ENCODE measurements around the gene OPN5. TPM values are rescaled to one million over a fixed set of nuclear protein-coding genes. Genes with fewer than 3 reads are reported as not detected.

Gene OPN5
- polyA plus RNA-seq, 1 of the 3 experiments (the other 2 are of a cell fraction), result not detected

DNA sequence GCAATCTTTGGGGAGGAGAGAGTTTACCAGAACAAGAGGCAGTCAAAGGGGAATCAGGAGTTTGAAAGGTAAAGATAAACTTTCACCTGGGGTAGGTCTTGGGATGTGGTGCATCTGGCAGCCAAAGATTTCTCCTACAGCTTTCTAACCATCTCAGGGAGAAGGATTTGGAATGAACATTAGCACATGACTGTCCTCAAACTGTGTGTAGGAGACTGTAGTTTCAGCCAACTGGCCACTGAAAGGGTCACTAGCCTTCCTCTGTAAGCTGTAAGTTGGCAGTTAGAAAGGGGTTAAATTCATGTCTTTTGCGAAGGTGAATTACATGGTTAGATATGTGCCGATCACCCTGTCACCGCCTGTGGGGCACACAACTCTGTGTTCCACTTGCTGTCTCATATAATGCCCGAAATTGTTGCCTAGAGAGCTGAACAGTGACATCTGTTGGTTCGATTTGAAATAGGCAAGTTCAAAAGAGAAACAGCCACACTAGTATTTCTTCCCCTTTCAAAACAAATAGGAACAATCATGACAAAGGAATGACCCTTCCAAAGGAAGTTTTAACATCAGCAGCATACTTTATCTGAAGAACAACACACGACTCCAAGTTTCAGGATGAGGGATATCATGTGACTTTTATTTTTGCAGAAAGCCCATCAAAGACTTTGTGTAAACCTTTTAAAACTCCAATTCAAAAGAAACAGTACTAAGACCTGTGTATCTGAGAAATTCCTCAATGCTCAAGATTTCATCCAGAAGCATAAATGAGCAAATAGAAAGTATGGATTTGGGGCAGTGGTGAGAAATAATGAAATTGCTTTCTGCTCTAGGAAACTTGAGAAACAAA lies 1.1 kb upstream of the OPN5 start (continued):
- TF ChIP-seq, protein P1, sequence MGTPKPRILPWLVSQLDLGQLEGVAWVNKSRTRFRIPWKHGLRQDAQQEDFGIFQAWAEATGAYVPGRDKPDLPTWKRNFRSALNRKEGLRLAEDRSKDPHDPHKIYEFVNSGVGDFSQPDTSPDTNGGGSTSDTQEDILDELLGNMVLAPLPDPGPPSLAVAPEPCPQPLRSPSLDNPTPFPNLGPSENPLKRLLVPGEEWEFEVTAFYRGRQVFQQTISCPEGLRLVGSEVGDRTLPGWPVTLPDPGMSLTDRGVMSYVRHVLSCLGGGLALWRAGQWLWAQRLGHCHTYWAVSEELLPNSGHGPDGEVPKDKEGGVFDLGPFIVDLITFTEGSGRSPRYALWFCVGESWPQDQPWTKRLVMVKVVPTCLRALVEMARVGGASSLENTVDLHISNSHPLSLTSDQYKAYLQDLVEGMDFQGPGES (IDR thresholded peaks at IDR 0.05; ENCODE audit: low read depth, low read length), result no peak
- no peak for TF ChIP-seq RFX5 (IDR thresholded peaks at IDR 0.05; ENCODE audit: low read length)
- TF ChIP-seq POLR2AphosphoS5 (IDR thresholded peaks at IDR 0.05; ENCODE audit: low read depth, low read length), result no peak
- peak; percentile 72 for TF ChIP-seq RAD21 (IDR thresholded peaks at IDR 0.05; ENCODE audit: low read length)
- TF ChIP-seq ELF1 (IDR thresholded peaks at IDR 0.05), result no peak
- TF ChIP-seq TAF1 (IDR thresholded peaks at IDR 0.05; ENCODE audit: borderline replicate concordance, low read depth, low read length), result no peak
- no peak for TF ChIP-seq NRF1 (IDR thresholded peaks at IDR 0.05; ENCODE audit: low read depth, low read length)

DNA sequence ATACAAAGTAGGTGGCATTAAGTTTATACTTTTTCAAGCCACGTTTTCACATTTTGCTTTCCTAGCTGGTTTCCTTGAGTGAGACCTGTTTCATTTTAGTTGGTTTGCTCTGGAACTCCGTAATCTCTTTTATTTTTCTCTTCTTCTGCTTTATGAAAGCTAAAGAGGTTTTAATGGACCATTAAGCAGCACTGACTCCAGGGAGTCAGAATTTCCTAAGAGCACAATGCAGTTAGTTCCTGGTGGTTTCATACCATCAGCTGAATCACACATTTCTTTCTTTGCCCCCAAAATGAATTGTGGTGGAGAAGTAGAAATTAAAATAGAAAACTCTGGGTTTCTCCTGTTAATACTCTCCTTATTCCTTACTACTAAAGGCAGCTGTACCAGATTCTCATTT lies 3.4 kb downstream of the OPN5 start:
- WGBS (ENCODE audit: low lambda C conversion rate), result 8% methylated on average over 2 of the region's 2 CpGs
- DNase-seq, result no peak
- no peaks in the 10 kb centered on the region for H3F3A ChIP-seq (replicated peaks; ENCODE audit: insufficient read depth)
- no peak overlapping the region for H3K27ac ChIP-seq (ENCODE audit: low read depth in 2 of 2, low read length in 1 of 2)
- ChIA-PET POLR2A (no interaction called here), CTCF (interaction anchor here (0.6 to 1.6 kb wide), 4 partner anchors 17 to 1143 kb away, joined by 3 to 6 read pairs (median 4); no protein-coding TSS in a partner anchor)
- no peak overlapping the region for H2AFZ ChIP-seq (ENCODE audit: low read depth)
- H3K79me2 ChIP-seq (ENCODE audit: insufficient read depth), result no peaks in the 10 kb centered on the region
- H3K4me3 ChIP-seq (ENCODE audit: low read depth in 2 of 2, low read length in 1 of 2), result no peak overlapping the region
- no peaks in the 10 kb centered on the region; a peak in 1 of 4 replicates for H3K4me1 ChIP-seq (ENCODE audit: control insufficient read depth in 1 of 2, insufficient read depth in 2 of 2, low read depth in 1 of 2, low read length in 1 of 2)
- no peak overlapping the region for H3K4me2 ChIP-seq
- TF ChIP-seq MXI1 (IDR thresholded peaks at IDR 0.05; ENCODE audit: low read depth, low read length), result no peak
- TF ChIP-seq, protein P2, sequence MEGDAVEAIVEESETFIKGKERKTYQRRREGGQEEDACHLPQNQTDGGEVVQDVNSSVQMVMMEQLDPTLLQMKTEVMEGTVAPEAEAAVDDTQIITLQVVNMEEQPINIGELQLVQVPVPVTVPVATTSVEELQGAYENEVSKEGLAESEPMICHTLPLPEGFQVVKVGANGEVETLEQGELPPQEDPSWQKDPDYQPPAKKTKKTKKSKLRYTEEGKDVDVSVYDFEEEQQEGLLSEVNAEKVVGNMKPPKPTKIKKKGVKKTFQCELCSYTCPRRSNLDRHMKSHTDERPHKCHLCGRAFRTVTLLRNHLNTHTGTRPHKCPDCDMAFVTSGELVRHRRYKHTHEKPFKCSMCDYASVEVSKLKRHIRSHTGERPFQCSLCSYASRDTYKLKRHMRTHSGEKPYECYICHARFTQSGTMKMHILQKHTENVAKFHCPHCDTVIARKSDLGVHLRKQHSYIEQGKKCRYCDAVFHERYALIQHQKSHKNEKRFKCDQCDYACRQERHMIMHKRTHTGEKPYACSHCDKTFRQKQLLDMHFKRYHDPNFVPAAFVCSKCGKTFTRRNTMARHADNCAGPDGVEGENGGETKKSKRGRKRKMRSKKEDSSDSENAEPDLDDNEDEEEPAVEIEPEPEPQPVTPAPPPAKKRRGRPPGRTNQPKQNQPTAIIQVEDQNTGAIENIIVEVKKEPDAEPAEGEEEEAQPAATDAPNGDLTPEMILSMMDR (IDR thresholded peaks at IDR 0.05), result no peak
- no peak for TF ChIP-seq NRF1 (IDR thresholded peaks at IDR 0.05; ENCODE audit: low read depth, low read length)
- no peak for TF ChIP-seq SMC3 (IDR thresholded peaks at IDR 0.05; ENCODE audit: low read depth, low read length)
- TF ChIP-seq SIN3A (IDR thresholded peaks at IDR 0.05; ENCODE audit: borderline replicate concordance, low read depth, low read length), result no peak
- TF ChIP-seq TEAD4 (IDR thresholded peaks at IDR 0.05; ENCODE audit: borderline replicate concordance, insufficient read depth), result no peak
- no peak for TF ChIP-seq FOXM1 (IDR thresholded peaks at IDR 0.05; ENCODE audit: low read depth)
- no peak for TF ChIP-seq EZH2phosphoT487 (IDR thresholded peaks at IDR 0.05; ENCODE audit: borderline replicate concordance, low read depth)
- TF ChIP-seq FOXJ3 (CRISPR knock-in tag; IDR thresholded peaks at IDR 0.05), result no peak
- TF ChIP-seq TAF1 (IDR thresholded peaks at IDR 0.05; ENCODE audit: borderline replicate concordance, low read depth, low read length), result no peak
- no peak for TF ChIP-seq RAD21 (IDR thresholded peaks at IDR 0.05; ENCODE audit: low read length)
- no peak for TF ChIP-seq RXRA (IDR thresholded peaks at IDR 0.05; ENCODE audit: borderline replicate concordance, low read depth)
- TF ChIP-seq, protein P3, sequence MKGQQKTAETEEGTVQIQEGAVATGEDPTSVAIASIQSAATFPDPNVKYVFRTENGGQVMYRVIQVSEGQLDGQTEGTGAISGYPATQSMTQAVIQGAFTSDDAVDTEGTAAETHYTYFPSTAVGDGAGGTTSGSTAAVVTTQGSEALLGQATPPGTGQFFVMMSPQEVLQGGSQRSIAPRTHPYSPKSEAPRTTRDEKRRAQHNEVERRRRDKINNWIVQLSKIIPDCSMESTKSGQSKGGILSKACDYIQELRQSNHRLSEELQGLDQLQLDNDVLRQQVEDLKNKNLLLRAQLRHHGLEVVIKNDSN (IDR thresholded peaks at IDR 0.05; ENCODE audit: borderline replicate concordance, low read depth), result no peak
- no peak for TF ChIP-seq GATA2 (CRISPR knock-in tag; IDR thresholded peaks at IDR 0.05)
- TF ChIP-seq REST (IDR thresholded peaks at IDR 0.05; ENCODE audit: low read depth, low read length), result no peak
- TF ChIP-seq, protein P4, sequence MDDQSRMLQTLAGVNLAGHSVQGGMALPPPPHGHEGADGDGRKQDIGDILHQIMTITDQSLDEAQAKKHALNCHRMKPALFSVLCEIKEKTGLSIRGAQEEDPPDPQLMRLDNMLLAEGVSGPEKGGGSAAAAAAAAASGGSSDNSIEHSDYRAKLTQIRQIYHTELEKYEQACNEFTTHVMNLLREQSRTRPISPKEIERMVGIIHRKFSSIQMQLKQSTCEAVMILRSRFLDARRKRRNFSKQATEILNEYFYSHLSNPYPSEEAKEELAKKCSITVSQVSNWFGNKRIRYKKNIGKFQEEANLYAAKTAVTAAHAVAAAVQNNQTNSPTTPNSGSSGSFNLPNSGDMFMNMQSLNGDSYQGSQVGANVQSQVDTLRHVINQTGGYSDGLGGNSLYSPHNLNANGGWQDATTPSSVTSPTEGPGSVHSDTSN (IDR thresholded peaks at IDR 0.05), result no peak
- H3K9me2 ChIP-seq, result no peaks in the 10 kb centered on the region
- H3K9me3 ChIP-seq, result no peaks in the 10 kb centered on the region
- no peaks in the 10 kb centered on the region for H3K36me3 ChIP-seq (replicated peaks in 1 of 2; ENCODE audit: control insufficient read depth in 1 of 2, insufficient read depth in 2 of 2, low read length in 1 of 2)
- no peaks in the 10 kb centered on the region for H4K20me1 ChIP-seq (ENCODE audit: insufficient read depth)
- peaks cover 38% of the 10 kb centered on the region; the same call in 1 of the 2 replicates for H3K27me3 ChIP-seq (ENCODE audit: insufficient read depth)
- no peak overlapping the region for H3K9ac ChIP-seq

Measured in SK-N-SH (cell line).